DMS 273 treated with DMSO at 0.1 percent for 48 hours (cell line): Measurements from ENCODE around the gene LMNB1.
A peak's percentile ranks its signal among the peaks of the same experiment; 100 is the strongest.
"Not testable (repeated sequence)": the region's sequence is repeated elsewhere in the genome, so short reads cannot be mapped to it uniquely, and the experiment has no call there.

Experiments
- DNase-seq: peaks from one replicate; lab custom pipeline; 2025; lab: John Stamatoyannopoulos, UW

LMNB1 gene

GRCh38 chr5:126776499-126777256 lies at the start of gene LMNB1:
LMNB1 (plus strand) TSS chr5:126777136; CDS start chr5:126777509, 373 bp downstream.
- DNase-seq = peak; percentile 95

- DNase-seq = no peak
These were observed 44.2 kb upstream of the LMNB1 start for GRCh38 chr5:126732716-126733115.

GRCh38 chr5:126734573-126734972 lies 42.4 kb upstream of the LMNB1 start:
- not testable (repeated sequence) for DNase-seq

- DNase-seq = no peak
These were observed 40.8 kb upstream of the LMNB1 start for GRCh38 chr5:126736141-126736540.

- no peak for DNase-seq
These were observed 35.6 kb upstream of the LMNB1 start for GRCh38 chr5:126741361-126741760.

GRCh38 chr5:126742425-126742824 lies 34.5 kb upstream of the LMNB1 start:
- DNase-seq = no peak

GRCh38 chr5:126744836-126745235 lies 32.1 kb upstream of the LMNB1 start:
- no peak for DNase-seq

GRCh38 chr5:126745259-126745992 lies 31.5 kb upstream of the LMNB1 start:
- DNase-seq = no peak

- DNase-seq = no peak
These were observed 30.6 kb upstream of the LMNB1 start for GRCh38 chr5:126746290-126746689.

- no peak for DNase-seq
These were observed 24.7 kb upstream of the LMNB1 start for GRCh38 chr5:126752081-126752785.

- DNase-seq = no peak
These were observed 23.7 kb upstream of the LMNB1 start for GRCh38 chr5:126753227-126753626.

GRCh38 chr5:126754609-126755008 lies 22.3 kb upstream of the LMNB1 start:
- DNase-seq = no peak

- DNase-seq = no peak
These were observed 21.3 kb upstream of the LMNB1 start for GRCh38 chr5:126755593-126755992.

GRCh38 chr5:126757713-126758357 lies 19.1 kb upstream of the LMNB1 start:
- no peak for DNase-seq

GRCh38 chr5:126763371-126763770 lies 13.6 kb upstream of the LMNB1 start:
- no peak for DNase-seq

GRCh38 chr5:126769703-126770102 lies 7.2 kb upstream of the LMNB1 start:
- no peak for DNase-seq

- DNase-seq = not testable (repeated sequence)
These were observed 3.4 kb upstream of the LMNB1 start for GRCh38 chr5:126773536-126773935.

GRCh38 chr5:126774595-126774994 lies 2.3 kb upstream of the LMNB1 start:
- not testable (repeated sequence) for DNase-seq

- peak; percentile 23 for DNase-seq
These were observed 480 bp downstream of the LMNB1 start for GRCh38 chr5:126777257-126777974.

- peak; percentile 96 for DNase-seq
These were observed 1.2 kb downstream of the LMNB1 start for GRCh38 chr5:126777975-126778674.
